Activated CD4-positive, alpha-beta T cell treated with anti-CD3 and anti-CD28 coated beads, Interleukin-2, Interleukin-4, amounts not matched to agents 100 ng/mL and 50 ng/mL, durations not matched to agents 16 hours and 8 hours (primary cell): Measurements from ENCODE around the gene GNA14.
"Not testable (repeated sequence)": the region's sequence is repeated elsewhere in the genome, so short reads cannot be mapped to it uniquely, and the experiment has no call there.

Source experiments
- DNase-seq: peaks from one replicate; pipeline ENCODE4 v3.0.0-alpha.2; 2020; ENCODE audit warnings: low spot score

Gene GNA14

GRCh38 chr9:77648234-77649108, at the start of gene GNA14:
Gene GNA14 (minus strand): TSS chr9:77648322. CDS start chr9:77647793, 529 bp downstream.
- DNase-seq = no peak

GRCh38 chr9:77697238-77697984, 49.3 kb upstream of the GNA14 start:
- DNase-seq = no peak

GRCh38 chr9:77690723-77691122, 42.6 kb upstream of the GNA14 start:
- DNase-seq = not testable (repeated sequence)

GRCh38 chr9:77690119-77690518, 42.0 kb upstream of the GNA14 start:
- DNase-seq = not testable (repeated sequence)

- not testable (repeated sequence) for DNase-seq
These were observed 39.6 kb upstream of the GNA14 start for GRCh38 chr9:77687737-77688136.

- no peak for DNase-seq
These were observed 32.5 kb upstream of the GNA14 start for GRCh38 chr9:77680581-77680980.

- no peak for DNase-seq
These were observed 31.7 kb upstream of the GNA14 start for GRCh38 chr9:77679661-77680368.

GRCh38 chr9:77679088-77679487, 31.0 kb upstream of the GNA14 start:
- no peak for DNase-seq

- no peak for DNase-seq
These were observed 29.9 kb upstream of the GNA14 start for GRCh38 chr9:77677957-77678535.

GRCh38 chr9:77677397-77677796, 29.3 kb upstream of the GNA14 start:
- DNase-seq = no peak

GRCh38 chr9:77673941-77674791, 26.0 kb upstream of the GNA14 start:
- no peak for DNase-seq

- DNase-seq = no peak
These were observed 24.1 kb upstream of the GNA14 start for GRCh38 chr9:77672183-77672582.

GRCh38 chr9:77667151-77667550, 19.0 kb upstream of the GNA14 start:
- no peak for DNase-seq

- DNase-seq = no peak
These were observed 15.6 kb upstream of the GNA14 start for GRCh38 chr9:77663754-77664153.

- no peak for DNase-seq
These were observed 13.5 kb upstream of the GNA14 start for GRCh38 chr9:77661566-77662085.

- DNase-seq = no peak
These were observed 11.8 kb upstream of the GNA14 start for GRCh38 chr9:77659926-77660325.

- DNase-seq = no peak
These were observed 3.1 kb upstream of the GNA14 start for GRCh38 chr9:77651203-77651602.

GRCh38 chr9:77649109-77649812, 1.1 kb upstream of the GNA14 start:
- no peak for DNase-seq

GRCh38 chr9:77647267-77648233, 572 bp downstream of the GNA14 start:
- no peak for DNase-seq
